Ureter (tissue), 1 donor: ENCODE results near the gene RNF126. TPM values are rescaled to one million over a fixed set of nuclear protein-coding genes. Genes with fewer than 3 reads are reported as not detected.
"Not testable (repeated sequence)": the region's sequence is repeated elsewhere in the genome, so short reads cannot be mapped to it uniquely, and the experiment has no call there.

Source experiments
- DNase-seq: peaks from one replicate; pipeline ENCODE4 v3.0.0-alpha.2; 2020; ENCODE audit warnings: low spot score
- total RNA-seq: library from RNA; stranded (reverse); gene quantifications from one replicate; pipeline ENCODE4 v1.2.4, GENCODE V29; 2023
- donor health status: DM: yes; HTN: yes; CAD: no.

RNF126 gene
- total RNA-seq, 1 donor from 2014 or later, result 54.5 TPM

DNA sequence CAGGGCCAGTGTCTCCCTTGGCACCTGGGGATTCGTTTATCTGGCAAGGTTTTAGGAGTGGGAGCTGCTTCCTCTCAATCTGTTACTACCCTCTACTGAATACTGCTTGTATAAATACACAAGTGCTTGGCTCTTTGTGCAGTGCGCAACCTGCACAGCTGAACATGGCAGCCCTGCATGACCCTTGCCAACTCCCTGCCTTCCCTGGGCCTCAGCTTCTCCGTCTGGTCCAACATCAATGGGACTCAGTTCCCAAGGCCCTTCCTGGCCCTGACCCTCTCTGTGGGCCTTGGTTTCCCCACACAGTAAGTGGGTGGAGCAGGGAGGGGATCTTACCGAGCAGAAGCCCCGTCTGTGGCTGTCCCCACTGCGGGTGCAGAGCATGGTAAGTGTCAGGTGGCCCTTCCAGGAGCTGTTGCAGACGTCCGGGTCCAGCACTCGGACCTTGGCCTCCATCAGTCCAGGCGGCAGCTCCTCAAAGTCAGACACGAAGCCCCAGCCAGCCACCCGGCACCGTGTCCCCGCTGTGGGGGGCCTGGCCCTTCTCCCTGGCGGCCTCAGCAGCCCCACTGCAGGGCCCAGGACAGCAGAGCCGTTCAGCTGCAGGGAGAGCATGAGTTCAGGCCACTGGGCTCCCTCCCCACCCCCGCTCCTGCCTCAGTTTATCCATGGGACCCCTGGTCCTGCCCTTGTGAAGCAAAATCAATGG, 23.7 kb upstream of the RNF126 start:
- DNase-seq, result no peak

DNA sequence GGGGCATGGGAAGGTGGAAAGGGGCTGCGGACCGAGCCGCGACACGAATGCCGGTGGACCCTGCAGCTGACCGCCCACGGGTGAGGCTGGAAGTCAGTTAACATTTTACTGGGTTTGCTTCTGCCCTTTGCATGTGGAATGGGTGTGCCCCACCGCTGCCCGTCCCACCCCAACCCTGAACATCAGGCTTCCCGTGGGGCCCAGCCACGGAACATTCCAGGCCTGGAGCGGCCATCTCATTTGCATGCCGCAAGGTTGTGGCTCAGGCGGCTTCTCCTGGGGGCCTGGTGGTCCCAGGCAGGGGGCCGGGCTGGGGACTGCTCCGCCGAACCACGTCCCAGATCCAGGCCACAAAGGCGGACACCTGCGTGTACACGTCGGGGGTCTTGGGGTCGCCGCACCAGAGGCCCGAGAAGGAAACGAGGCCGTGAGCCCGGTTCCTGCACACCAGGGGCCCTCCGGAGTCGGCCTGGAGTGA, 22.5 kb upstream of the RNF126 start:
- no peak for DNase-seq

DNA sequence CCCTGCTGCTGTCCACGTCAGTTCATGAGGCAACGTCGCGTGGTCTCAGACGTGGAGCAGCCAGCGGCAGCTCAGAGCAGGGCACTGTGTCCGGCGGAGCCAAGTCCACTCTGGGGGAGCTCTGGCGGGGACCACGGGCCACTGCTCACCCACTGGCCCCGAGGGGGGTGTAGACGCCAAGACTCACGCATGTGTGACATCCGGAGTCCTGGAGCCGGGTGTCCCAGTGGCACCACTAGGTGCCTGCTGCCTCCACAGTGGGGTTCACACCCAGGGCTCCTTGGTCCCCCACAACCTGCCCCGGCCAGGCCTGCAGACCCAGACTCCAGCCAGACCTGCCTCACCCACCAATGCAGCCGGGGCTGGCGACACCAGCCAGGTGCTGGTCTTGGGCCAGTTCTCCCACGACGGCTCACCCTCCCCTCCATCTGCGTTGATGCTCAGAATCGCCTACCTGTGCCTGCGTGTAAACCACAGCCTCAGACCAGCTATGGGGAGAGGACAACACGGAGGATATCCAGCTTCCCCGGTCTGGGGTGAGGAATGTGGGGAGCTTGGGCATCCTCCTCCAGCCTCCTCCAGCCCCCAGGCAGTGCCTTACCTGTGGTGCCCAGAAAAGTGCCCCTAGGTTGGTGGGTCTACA, 19.8 kb upstream of the RNF126 start:
- no peak for DNase-seq

DNA sequence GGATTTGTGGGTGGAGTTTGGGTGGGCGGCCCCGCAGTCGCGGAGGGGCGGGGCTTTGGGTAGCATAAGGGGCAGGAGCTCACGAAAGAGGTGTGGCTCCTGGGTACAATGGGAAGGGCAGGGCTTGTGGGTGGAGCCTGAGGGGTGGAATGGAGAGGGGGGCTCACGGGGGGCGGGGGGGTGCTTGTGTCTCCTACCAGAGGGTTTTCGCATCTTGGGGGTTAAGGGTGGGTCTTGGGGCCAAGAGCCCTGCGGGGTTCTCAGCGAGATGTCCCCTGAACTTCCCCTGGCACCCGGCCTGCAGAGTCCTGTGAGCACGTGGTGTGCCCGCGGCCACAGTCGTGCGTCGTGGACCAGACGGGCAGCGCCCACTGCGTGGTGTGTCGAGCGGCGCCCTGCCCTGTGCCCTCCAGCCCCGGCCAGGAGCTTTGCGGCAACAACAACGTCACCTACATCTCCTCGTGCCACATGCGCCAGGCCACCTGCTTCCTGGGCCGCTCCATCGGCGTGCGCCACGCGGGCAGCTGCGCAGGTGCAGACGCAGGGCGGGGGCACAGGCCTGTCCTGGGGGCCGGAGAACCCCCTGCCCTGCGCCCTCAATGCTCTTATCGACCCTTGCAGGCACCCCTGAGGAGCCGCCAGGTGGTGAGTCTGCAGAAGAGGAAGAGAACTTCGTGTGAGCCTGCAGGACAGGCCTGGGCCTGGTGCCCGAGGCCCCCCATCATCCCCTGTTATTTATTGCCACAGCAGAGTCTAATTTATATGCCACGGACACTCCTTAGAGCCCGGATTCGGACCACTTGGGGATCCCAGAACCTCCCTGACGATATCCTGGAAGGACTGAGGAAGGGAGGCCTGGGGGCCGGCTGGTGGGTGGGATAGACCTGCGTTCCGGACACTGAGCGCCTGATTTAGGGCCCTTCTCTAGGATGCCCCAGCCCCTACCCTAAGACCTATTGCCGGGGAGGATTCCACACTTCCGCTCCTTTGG, 18.3 kb upstream of the RNF126 start:
- DNase-seq, result no peak

DNA sequence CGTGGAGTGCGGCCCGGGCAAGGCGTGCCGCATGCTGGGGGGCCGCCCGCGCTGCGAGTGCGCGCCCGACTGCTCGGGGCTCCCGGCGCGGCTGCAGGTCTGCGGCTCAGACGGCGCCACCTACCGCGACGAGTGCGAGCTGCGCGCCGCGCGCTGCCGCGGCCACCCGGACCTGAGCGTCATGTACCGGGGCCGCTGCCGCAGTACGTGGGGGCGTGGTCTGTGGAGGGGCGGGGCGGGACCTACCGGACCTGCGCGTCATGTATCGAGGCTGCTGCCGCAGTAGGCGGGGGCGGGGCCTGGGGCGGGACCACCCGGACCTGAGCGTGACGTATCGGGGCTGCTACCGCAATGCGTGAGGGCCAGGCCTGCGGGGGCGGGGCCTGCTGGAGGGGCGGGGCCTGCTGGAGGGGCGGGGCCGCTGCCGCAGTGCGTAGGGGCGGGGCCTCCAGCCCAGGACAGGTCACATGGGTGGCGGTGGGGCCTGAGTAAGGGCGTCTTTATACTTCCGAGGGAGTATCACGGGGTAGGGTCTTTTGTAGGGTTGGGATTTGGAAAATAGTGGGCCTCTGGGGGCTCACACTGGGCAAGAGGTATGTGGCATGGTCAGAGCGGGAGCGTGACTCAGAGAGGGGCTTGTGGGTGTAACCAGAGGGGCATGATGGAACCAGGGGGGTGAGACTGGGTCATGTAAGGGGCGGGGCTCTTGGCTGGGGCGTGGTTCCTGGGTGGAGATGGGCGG, 17.4 kb upstream of the RNF126 start:
- peak; percentile 100 for DNase-seq

DNA sequence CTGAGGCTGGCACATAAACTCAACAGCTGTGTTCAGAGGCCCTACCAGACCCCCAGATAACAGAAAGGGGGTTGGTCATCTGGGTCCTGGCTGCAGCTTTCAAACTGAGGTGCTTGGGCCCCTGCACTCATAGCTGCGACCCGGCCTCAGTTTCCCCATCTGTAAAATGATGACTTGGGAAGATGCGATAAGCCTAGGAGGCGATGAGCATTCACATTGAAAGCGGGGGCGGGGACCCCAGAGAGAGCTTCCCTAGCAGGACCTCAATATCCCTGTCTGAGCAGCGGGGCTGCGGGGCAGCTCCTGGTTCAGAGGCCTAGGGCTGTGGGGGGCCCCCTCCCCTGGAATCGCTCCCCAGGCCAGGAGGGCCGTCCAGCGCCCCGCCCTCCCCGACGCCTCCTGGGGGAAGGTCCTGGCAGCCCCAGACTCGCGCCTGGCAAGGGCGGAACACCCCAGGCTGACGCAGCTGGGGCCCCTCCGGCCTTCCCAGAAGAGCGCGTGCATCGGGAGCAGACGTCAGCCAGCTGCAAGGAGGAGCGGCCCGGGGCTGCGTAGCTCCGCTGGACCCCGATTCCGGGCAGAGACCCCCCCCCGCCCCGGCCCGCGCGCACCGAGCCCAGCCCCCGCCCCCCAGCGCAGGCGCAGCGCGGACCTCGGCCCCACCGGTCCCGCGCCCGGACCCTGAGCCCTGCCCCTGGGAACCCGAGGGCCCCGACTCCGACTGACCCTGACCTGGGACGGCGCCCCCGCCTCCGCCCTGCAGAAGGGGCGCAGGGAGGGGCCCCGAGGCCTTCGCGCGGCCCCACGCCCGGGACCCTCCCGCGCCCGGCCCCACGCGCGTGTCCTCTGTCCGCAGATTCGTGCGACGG, 16.6 kb upstream of the RNF126 start:
- peak; percentile 75 for DNase-seq

DNA sequence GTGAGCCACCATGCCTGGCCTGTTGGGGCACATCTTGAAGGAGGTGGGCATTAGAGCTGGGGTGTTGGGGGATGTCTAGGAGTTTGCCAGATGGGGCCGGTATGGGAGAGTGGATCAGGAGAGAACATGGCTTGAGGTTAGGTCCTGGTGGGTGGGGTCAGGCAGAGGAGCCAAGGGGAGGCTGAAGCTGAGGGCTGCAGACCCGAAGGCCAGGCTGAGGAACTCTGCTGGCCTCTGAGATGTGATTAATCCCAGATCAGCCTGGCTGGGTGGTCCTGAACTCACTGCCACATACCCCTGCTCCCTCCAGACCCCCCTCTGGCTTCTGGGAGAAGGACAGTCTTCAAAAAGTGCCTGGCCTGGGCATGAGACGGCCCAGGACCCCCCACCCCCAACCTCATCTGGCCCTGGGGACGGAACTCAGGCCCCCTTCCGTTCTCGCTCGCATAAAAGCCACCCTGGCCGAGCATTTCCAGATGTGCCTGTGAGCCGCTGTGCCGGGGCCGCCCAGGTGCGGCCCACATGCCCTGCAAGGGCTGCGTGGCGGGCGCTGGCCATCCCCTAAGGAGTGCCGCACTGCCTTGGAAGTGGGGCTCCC, 15.9 kb upstream of the RNF126 start:
- no peak for DNase-seq

DNA sequence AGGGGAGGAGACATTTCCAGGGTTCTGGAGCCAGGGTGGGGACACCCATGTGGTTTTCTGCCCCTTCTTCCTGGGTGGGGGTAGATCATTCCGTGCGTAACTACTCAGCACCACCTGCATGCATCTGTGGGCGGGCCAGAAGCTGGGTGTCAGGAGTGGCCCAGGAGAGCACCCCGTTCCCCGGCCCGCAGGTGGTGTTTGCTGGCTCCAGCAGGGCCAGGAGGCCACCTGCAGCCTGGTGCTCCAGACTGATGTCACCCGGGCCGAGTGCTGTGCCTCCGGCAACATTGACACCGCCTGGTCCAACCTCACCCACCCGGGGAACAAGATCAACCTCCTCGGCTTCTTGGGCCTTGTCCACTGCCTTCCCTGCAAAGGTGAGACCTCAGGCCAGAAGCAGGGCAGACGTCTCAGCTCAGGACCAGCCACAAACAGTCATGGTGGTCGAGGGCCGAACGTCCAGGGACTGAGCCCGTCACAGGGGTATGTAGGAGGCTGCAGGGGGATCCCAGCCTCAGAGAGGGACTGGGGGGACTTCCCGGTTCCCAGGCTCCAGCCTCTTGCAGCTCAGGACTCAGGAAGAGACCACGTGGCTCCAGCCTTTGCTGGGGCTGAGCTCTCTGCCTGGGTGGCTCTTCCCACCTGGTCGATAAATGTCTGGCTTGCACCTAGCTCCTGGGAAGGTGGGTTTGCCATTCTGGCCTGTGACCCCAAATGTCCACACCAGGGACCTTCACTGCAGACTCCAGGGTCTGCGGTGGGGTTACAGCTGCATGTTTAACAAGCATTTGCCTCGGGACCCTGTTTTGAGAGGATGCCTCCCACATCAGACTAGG, 14.8 kb upstream of the RNF126 start:
- DNase-seq, result no peak

DNA sequence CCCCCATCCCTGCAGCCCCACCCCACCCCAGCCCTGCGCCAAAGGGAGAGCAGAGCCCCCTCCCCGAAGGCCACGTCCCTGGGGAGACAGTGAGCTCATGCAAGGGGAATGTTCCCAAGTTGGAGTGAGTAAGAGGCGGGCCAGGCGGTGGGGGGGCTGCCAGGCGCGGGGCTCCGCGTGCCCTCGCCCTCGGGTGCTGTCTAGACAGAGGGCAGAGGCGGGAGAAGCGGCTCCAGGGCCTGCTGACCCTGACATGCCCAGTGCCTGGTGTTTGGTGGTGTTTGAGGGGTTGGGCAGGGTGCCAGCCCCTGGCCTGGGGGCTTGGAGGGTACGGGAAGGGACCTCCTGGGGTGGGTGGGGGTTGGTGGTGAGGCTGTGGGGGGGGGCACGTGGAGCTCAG, 14.2 kb upstream of the RNF126 start:
- no peak for DNase-seq

DNA sequence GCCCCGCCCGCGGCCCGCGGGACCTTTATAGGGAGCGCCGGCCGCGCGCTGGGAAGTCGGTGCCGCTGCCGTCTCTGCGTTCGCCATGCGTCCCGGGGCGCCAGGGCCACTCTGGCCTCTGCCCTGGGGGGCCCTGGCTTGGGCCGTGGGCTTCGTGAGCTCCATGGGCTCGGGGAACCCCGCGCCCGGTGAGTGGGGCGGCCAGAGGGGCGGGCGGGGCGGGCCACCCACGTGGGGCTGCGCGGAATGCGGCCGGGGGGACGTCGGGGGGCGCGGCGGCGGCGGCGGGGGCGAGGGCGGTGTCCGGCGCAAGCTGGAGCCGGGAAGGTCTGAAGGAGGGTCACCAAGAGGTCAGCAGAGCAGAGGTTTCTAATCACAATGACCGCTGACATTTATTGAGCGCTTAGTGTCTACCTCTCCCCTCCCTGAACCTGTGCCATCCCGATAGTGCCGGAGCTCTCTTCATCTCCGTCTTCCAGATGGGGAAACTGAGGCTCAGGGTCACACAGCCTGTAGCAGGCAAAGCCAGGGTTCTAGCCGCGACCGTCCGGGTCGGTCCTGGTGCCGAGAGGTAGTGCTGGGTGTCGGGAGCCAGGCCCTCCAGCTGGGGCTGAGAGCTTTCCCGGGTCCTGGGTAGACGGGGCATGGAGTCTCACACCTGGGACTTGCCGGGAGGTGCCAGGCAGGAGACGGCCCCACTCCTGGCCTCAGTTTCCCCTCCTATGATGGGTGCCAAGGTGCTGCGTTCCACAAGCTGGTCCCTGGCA, 13.5 kb upstream of the RNF126 start, which contains the start of gene FSTL3:
Gene FSTL3 (plus strand): TSS at position 54 of the 767 bp plus-strand sequence. CDS start 32 bp downstream, at position 86.
- no peak for DNase-seq

DNA sequence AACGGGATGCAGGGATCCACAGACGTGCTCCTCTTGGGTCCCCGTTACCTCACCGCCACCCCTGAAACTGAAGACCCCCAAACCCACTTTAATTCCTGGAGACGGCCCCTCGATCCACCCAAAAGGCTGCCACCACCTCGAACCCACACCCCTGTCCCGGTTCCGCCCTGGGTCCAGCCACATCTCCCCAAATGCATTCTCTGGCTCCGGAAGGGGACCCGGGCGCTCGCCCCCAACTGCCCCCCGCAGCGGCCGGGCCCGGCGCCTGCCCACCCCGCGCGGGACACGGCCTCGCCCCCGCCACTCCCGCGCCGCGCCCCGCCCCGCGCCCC, 13.0 kb upstream of the RNF126 start:
- no peak for DNase-seq

DNA sequence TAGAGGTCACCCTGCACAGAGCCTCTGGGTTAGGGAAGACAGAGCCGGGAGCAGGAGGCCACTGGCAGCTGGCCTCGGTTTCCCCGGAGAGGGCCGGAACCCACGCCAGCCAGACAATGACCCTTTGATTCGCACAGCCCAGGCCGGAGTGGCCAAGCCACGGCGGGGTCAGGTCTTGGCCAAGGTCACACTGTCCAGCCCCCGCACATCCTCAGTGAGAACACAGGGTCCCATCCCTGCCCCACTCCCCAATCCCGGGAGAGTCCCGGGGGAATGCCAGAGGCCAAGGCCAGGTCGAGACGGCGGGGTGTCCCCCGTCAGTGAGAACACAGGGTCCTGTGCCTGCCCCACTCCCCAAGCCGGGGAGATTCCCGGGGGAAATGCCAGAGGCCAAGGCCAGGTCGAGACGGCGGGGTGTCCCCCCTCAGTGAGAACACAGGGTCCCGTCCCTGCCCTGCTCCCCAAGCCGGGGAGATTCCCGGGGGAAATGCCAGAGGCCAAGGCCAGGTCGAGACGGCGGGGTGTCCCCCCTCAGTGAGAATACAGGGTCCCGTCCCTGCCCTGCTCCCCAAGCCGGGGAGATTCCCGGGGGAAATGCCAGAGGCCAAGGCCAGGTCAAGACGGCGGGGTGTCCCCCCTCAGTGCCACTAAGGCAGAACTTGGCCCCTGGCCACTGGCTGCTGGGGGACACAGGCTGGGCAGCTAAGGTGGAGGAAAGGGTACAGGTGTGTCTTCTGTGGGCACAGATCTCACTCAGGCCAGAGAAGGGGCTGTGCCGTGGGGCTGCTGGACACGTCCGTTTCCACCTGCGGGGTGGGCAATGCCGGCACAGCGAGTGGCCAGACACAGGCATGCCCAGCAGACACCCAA, 11.5 kb upstream of the RNF126 start:
- no peak for DNase-seq

DNA sequence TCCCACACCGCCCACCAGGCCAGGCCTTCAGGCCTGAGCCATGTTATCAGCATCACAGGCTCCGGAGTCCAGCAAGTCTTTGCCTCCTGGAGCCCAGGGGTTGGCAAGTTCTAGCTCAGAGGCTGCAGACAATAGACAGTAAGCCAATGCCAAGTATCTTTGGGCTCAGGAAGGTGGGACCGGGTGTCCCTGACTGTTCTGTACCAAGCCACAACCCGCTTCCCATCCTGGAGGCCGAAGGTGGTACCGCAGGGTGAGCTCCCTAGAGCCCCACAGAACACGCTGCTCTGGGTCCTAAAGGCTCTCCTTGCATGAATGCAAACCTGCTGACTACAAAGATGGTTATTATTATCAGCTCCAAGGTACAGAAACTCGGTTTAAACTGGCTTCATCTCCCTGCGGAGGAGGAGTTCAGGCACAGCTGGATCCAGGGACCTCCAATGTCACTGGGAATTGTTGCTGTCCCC, 7.6 kb upstream of the RNF126 start:
- no peak for DNase-seq

DNA sequence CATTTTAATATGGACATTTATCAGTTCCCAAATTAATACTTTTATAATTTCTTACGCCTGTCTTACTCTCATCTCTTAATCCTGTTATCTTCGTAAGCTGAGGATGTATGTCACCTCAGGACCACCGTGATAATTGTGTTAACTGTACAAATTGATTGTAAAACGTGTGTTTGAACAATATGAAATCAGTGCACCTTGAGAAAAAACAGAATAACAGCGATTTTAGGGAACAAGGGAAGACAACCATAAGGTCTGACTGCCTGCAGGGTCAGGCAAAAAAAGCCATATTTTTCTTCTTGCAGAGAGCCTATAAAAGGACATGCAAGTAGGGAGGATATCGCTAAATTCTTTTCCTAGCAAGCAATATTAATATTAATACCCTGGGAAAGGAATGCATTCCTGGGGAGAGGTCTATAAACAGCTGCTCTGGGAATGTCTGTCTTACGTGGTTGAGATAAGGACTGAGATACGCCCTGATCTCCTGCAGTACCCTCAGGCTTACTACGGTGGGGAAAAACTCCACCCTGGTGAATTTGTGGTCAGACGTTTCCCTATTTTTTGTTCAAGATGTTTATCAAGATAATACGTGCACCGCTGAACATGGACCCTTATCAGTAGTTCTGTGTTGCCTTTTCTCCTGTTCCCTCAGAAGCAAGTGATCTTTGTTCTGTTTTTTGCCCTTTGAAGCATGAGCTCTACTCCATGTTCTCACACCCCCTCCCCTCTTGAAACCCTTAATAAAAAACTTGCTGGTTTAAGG, 5.8 kb upstream of the RNF126 start:
- DNase-seq, result not testable (repeated sequence)

DNA sequence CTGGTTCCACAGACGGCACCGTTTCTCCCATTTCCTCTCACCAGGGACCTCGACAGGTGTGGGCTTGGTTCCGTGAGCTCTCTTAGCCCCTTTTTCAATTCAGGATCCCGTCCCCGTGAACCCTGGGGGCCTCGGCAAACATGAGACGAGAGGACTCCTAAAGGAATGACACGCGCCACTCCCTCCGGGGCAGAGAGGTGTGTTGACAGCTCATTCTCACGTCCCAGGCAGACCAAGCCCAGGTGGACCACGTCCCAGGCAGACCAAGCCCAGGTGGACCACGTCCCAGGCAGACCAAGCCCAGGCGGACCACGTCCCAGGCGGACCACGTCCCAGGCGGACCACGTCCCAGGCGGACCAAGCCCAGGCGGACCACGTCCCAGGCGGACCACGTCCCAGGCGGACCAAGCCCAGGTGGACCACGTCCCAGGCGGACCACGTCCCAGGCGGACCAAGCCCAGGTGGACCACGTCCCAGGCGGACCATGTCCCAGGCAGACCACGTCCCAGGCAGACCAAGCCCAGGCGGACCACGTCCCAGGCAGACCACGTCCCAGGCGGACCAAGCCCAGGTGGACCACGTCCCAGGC, 4.1 kb upstream of the RNF126 start:
- not testable (repeated sequence) for DNase-seq

DNA sequence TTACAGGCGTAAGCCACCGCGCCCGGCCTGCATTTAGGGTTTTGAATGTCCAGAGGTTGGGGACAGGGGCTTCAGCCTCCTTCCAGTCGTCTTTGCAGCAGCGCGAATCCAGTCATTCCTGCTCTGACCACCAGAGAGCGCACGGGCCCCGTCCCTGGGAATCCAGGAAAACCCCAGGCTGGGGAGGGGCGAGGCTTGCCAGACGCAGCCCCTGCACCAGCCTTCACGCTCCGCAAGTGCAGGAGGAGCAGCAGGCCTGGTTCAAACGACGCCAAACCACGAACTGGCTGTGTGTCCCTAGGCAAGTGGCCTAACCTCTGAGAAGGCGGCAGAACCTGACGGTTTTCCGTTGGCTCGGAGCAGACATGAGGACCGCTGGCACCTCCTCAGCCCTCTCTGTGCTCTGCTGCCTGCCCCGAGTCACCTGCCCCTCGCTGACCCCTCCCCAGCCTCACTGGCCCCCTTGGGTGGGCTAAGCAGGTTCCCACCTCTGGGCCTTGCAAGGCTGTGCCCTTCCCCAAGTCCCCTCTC, 2.0 kb upstream of the RNF126 start:
- DNase-seq, result peak; percentile 79
